ENCODE measurements around the gene PODNL1. TPM values are rescaled to one million over a fixed set of nuclear protein-coding genes. Genes with fewer than 3 reads are reported as not detected.

Gene PODNL1
- total and polyA plus RNA-seq, 2 of the 13 experiments (the other 11 are each of a cell fraction or from before 2014, with no cell fraction given) = 0.18 TPM; not detected in 1

DNA sequence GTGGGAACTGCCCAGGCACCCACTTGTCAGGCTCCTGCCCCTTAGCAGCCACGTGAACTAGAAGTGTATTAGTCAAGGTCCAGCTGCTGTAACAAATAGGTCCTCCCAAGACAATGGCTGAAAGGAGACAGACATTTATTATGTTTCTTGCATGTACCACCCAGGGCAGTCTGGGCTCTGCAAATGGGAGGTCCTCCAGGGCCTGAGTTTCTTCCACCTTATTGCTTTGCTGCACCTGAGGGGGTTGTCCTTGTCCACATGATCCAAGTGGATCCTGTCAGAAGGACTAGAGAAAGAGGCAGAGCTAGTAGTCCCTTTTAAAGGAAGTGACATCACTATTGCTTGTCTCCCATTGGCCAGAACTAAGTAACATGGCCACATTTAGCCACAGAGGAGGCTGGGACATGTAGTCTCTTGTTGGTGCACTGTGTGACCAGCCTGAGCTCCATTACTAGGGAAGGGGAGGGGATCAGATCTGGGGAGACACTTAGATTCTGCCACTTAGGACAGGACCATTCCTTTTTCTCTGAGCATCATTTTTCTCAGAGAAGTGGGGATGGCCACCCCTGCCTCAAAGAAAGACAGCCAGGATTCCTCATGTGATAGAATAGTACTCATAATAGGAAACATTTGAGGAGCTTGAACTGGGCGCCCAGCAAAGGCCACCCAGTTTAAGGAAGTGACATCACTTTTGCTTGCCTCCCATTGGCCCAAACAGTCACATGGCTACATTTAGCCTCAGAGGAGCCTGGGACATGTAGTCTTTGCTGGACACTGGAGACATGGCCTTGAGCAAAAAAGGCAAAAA is 17.1 kb downstream of the PODNL1 start (continued):
- TF ChIP-seq, protein P1, sequence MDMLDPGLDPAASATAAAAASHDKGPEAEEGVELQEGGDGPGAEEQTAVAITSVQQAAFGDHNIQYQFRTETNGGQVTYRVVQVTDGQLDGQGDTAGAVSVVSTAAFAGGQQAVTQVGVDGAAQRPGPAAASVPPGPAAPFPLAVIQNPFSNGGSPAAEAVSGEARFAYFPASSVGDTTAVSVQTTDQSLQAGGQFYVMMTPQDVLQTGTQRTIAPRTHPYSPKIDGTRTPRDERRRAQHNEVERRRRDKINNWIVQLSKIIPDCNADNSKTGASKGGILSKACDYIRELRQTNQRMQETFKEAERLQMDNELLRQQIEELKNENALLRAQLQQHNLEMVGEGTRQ (IDR thresholded peaks at IDR 0.05; ENCODE audit: low read depth, low read length) = peak; percentile 65
- TF ChIP-seq, protein P1 (CRISPR knock-in tag; IDR thresholded peaks at IDR 0.05; ENCODE audit: borderline replicate concordance) = peak; percentile 87; the same call in 1 of the 2 replicates
- TF ChIP-seq RCOR2 (CRISPR knock-in tag; IDR thresholded peaks at IDR 0.05) (no peak), YY1 (IDR thresholded peaks at IDR 0.05; ENCODE audit: insufficient read depth, insufficient replicate concordance, low read depth, low read length) (peak; percentile 60), SP1 (IDR thresholded peaks at IDR 0.05) (no peak), SP1 (CRISPR knock-in tag; IDR thresholded peaks at IDR 0.05) (no peak), GABPB1 (CRISPR knock-in tag; IDR thresholded peaks at IDR 0.05) (peak; percentile 82), NFE2L1 (CRISPR knock-in tag; IDR thresholded peaks at IDR 0.05; ENCODE audit: borderline replicate concordance) (no peak), PITX1 (CRISPR knock-in tag; IDR thresholded peaks at IDR 0.05) (no peak), CBX1 (IDR thresholded peaks at IDR 0.05; ENCODE audit: low read depth) (no peak), ZNF331 (CRISPR knock-in tag; IDR thresholded peaks at IDR 0.05) (no peak), ZNF143 (CRISPR knock-in tag; IDR thresholded peaks at IDR 0.05) (peak; percentile 88), MAF1 (CRISPR knock-in tag; IDR thresholded peaks at IDR 0.05; ENCODE audit: borderline replicate concordance) (no peak), AGO2 (optimal IDR thresholded peaks at IDR 0.05; ENCODE audit: low read depth, low read length) (no peak), ZNF12 (CRISPR knock-in tag; IDR thresholded peaks at IDR 0.05) (peak; percentile 100), TEAD3 (CRISPR knock-in tag; optimal IDR thresholded peaks at IDR 0.05; ENCODE audit: borderline replicate concordance) (no peak), CREB1 (IDR thresholded peaks at IDR 0.05) (no peak), CREB1 (CRISPR knock-in tag; IDR thresholded peaks at IDR 0.05) (peak; percentile 88), JUN (CRISPR knock-in tag; IDR thresholded peaks at IDR 0.05) (no peak), NFYC (CRISPR knock-in tag; IDR thresholded peaks at IDR 0.05) (peak; percentile 83), GABPA (IDR thresholded peaks at IDR 0.05; ENCODE audit: low read depth, low read length) (peak; percentile 29; the same call in 1 of the 2 replicates), GABPA (CRISPR knock-in tag; IDR thresholded peaks at IDR 0.05; ENCODE audit: low read depth) (peak; percentile 87), HOXA7 (CRISPR knock-in tag; IDR thresholded peaks at IDR 0.05) (no peak), HCFC1 (IDR thresholded peaks at IDR 0.05; ENCODE audit: low read depth, low read length) (peak; percentile 53)
- TF ChIP-seq, protein P2, sequence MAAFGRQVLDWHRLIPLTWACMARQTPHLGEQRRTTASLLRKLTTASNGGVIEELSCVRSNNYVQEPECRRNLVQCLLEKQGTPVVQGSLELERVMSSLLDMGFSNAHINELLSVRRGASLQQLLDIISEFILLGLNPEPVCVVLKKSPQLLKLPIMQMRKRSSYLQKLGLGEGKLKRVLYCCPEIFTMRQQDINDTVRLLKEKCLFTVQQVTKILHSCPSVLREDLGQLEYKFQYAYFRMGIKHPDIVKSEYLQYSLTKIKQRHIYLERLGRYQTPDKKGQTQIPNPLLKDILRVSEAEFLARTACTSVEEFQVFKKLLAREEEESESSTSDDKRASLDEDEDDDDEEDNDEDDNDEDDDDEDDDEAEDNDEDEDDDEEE (CRISPR knock-in tag; IDR thresholded peaks at IDR 0.05) = no peak
